ENCODE measurements around the gene ANAPC16.

The ANAPC16 gene

GRCh38 chr10:72174297-72174662 is 41.5 kb upstream of the ANAPC16 start:
- DNase-seq (ENCODE audit: low spot score), result no peak
- TF ChIP-seq CTCF (IDR thresholded peaks at IDR 0.05; ENCODE audit: extremely low read depth, missing control alignments), result no peak

- no peak for DNase-seq (ENCODE audit: low spot score)
- no peak for TF ChIP-seq CTCF (IDR thresholded peaks at IDR 0.05; ENCODE audit: extremely low read depth, missing control alignments)
These were observed 40.7 kb upstream of the ANAPC16 start for GRCh38 chr10:72175149-72175548.

DNA sequence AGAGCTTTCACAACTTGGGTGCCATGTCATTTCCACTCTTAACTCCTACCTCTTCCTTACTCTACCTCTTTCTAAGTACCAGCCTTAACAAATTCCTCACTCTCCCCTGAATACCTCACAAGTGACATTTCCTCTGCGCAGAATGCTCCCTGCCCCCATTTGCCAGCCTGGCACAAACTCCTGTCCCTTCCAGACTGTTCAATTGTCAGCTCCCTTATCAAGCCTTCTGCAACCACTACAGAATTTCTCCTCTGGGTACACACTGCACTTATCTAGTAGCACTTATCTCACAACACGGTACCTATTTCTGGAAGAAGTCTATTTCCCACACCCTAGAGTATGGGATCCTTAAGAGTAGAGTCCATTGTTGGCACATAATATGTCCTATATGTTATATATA is 39.1 kb upstream of the ANAPC16 start:
- DNase-seq (ENCODE audit: low spot score), result no peak
- TF ChIP-seq CTCF (IDR thresholded peaks at IDR 0.05; ENCODE audit: extremely low read depth, missing control alignments), result no peak

GRCh38 chr10:72177454-72177853 is 38.4 kb upstream of the ANAPC16 start:
- no peak for TF ChIP-seq CTCF (IDR thresholded peaks at IDR 0.05; ENCODE audit: extremely low read depth, missing control alignments)
- DNase-seq (ENCODE audit: low spot score), result no peak

DNA sequence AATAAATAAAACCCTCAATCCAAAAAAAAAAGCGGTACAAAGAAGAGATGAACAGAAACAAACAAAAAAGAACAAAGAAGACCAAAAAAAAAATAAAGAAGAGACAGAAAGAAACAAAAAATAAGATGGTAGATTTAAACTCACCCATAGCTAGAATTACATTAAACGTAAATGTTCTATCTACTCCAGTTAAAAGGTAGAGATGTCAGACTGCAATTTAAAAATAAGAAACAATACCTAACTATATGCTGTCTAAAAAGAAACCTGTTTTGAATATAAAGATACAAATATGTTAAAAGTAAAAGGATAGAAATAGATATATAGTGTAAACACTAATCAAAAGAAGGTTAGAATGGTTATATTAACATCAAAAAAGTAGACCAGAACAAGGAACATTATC is 31.7 kb upstream of the ANAPC16 start:
- TF ChIP-seq CTCF (IDR thresholded peaks at IDR 0.05; ENCODE audit: extremely low read depth, missing control alignments), result no peak
- no peak for DNase-seq (ENCODE audit: low spot score)

GRCh38 chr10:72186258-72186981 is 29.4 kb upstream of the ANAPC16 start:
- no peak for DNase-seq (ENCODE audit: low spot score)
- TF ChIP-seq CTCF (IDR thresholded peaks at IDR 0.05; ENCODE audit: extremely low read depth, missing control alignments), result no peak

DNA sequence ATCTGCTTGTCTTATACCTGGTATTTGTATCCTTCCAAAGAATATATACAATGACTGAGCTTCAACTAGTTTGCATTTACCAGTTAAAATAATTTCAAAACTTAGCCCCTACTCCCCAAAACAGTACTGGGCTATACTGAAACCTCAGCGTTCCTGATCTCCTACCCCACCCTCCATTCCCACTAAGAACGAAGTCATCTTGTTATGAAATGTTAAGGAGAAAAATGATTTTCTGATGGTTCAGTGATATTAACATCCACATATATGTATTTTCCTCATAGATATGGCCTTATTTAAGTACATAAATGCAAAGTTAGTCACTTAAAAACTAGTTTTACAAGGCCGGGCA is 28.9 kb upstream of the ANAPC16 start:
- TF ChIP-seq CTCF (IDR thresholded peaks at IDR 0.05; ENCODE audit: extremely low read depth, missing control alignments), result no peak
- DNase-seq (ENCODE audit: low spot score), result no peak

Measured in GM20000 (cell line).